Activated naive CD4-positive, alpha-beta T cell treated with anti-CD3 and anti-CD28 coated beads for 36 hours (primary cell): ENCODE measurements around the gene RIMBP2. TPM values are rescaled to one million over a fixed set of nuclear protein-coding genes. Genes with fewer than 3 reads are reported as not detected.

Experiments
- CTCF ChIA-PET: fragments of 350-600 bp; sonication (Branson Sonifier 250); formaldehyde crosslinking; loops from one replicate; lab custom pipeline; 2021; ENCODE audit warnings: antibody characterized with exemption; lab: Charles Lee
- DNase-seq: peaks from one replicate; pipeline ENCODE4 v3.0.0-alpha.2; 2020
- H3K27ac Mint-ChIP-seq: one replicate; pipeline ENCODE4 v1.8.0; 2021; ENCODE audit warnings: mild to moderate bottlenecking, mixed read lengths
- H3K27me3 Mint-ChIP-seq: one replicate; pipeline ENCODE4 v1.8.0; 2021; ENCODE audit warnings: low read depth, mixed read lengths
- H3K36me3 Mint-ChIP-seq: one replicate; pipeline ENCODE4 v1.8.0; 2021; ENCODE audit warnings: low read depth, mixed read lengths
- H3K4me1 Mint-ChIP-seq: one replicate; pipeline ENCODE4 v1.8.0; 2021; ENCODE audit warnings: low read depth, mixed read lengths
- H3K4me3 Mint-ChIP-seq: one replicate; pipeline ENCODE4 v1.8.0; 2021; ENCODE audit warnings: mild to moderate bottlenecking, moderate library complexity, mixed read lengths
- H3K9me3 Mint-ChIP-seq: one replicate; pipeline ENCODE4 v1.8.0; 2021; ENCODE audit warnings: mixed read lengths
- intact Hi-C: fragments of 100-400 bp; cut with micrococcal nuclease; formaldehyde crosslinking; loops from one replicate; pipeline ENCODE4 v1.15.1; 2023
- total RNA-seq, 2 experiments: library from RNA; stranded (reverse); gene quantifications; one replicate each; pipeline ENCODE4 v1.2.3, GENCODE V29; 2021

Gene RIMBP2
- total RNA-seq, 2 experiments from 2014 or later, result not detected

GRCh38 chr12:130497991-130498390 is 218.1 kb downstream of the RIMBP2 start:
- no peaks in the 10 kb centered on the region for H3K36me3 Mint-ChIP-seq
- no peak overlapping the region for H3K27ac Mint-ChIP-seq
- CTCF ChIA-PET, result no interaction called here
- intact Hi-C loops, result no loop called here
- H3K4me3 Mint-ChIP-seq, result no peak overlapping the region
- no peaks in the 10 kb centered on the region for H3K27me3 Mint-ChIP-seq
- DNase-seq, result no peak
- no peaks in the 10 kb centered on the region for H3K4me1 Mint-ChIP-seq
- H3K9me3 Mint-ChIP-seq, result peaks cover 2% of the 10 kb centered on the region

DNA sequence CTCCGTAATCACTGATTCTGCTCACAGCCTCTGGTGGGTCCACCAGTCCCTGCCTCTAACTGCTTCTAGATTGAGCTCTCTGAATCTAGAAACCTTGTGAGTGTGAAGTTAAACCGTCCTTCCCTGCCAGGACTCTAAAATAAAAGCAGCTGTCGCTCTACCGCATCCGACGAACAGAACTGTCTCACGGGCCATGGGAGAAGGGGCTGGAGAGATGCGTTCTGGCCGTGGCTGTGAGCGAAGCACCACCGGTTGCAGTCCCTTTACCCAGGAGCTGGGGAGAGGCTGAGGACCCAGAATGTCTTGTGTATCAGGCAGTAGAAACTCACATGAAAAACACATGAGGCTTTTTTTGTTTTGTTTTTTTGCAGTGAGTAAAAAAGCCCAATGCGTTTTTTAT is 218.8 kb downstream of the RIMBP2 start:
- H3K36me3 Mint-ChIP-seq, result no peaks in the 10 kb centered on the region
- no peaks in the 10 kb centered on the region for H3K27me3 Mint-ChIP-seq
- no peak overlapping the region for H3K27ac Mint-ChIP-seq
- intact Hi-C loops, result no loop called here
- H3K9me3 Mint-ChIP-seq, result peaks cover 2% of the 10 kb centered on the region
- CTCF ChIA-PET, result no interaction called here
- H3K4me3 Mint-ChIP-seq, result no peak overlapping the region
- no peaks in the 10 kb centered on the region for H3K4me1 Mint-ChIP-seq
- no peak for DNase-seq

DNA sequence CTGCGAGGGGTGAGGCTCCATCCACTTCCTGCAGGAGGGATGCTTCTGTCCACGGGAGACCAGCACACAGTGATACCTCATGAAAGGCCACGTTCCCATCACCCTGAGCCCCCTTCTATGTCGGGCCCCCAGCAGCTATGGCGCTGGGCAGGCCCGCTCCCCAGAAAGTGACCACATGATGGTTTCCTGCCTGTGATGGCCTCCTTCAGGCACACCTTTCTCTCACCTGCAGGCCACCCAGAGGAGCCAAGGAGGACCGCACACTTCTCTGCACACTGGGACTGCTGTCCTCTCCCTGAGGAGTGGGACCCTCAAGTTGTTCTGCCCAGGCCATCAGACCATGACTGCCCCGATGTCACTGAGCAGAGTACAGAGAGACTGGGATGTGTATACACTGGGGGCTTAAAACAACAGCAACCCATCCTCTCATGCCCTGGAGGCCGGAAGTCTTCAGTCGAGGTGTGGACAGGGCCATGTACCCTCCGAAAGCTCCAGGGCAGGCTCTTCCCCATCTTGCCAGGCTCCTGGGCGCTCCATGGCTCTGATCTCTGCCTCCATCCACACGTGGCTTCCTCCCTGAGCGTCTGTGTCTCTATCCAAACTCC is 219.5 kb downstream of the RIMBP2 start:
- no peak overlapping the region for H3K4me3 Mint-ChIP-seq
- H3K27ac Mint-ChIP-seq, result no peak overlapping the region
- intact Hi-C loops, result no loop called here
- H3K4me1 Mint-ChIP-seq, result no peaks in the 10 kb centered on the region
- peaks cover 2% of the 10 kb centered on the region for H3K9me3 Mint-ChIP-seq
- CTCF ChIA-PET, result no interaction called here
- no peaks in the 10 kb centered on the region for H3K27me3 Mint-ChIP-seq
- H3K36me3 Mint-ChIP-seq, result no peaks in the 10 kb centered on the region
- DNase-seq, result no peak

DNA sequence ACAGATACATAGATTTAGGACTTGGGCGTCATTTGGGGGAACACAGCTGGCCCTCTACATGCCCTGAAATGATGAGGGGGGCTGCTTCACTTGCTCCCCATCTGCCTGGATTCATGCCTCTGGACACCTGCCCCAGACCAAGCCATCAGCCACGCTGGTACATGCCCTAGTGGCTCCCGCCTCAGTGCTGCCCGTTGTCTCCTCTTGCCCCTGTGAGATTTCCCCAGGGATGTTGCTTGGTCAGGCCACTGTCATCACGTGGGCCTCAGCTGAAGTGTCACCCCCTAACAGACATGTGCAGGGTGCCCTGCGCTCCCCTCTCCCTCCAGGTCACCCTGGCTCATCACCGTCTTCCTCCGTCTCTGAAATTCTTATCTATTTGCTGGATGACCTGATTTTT is 220.9 kb downstream of the RIMBP2 start:
- Mint-ChIP-seq H3K4me3 (no peak overlapping the region), H3K27ac (no peak overlapping the region), H3K36me3 (no peaks in the 10 kb centered on the region), H3K4me1 (no peaks in the 10 kb centered on the region), H3K9me3 (peaks cover 2% of the 10 kb centered on the region), H3K27me3 (no peaks in the 10 kb centered on the region)
- intact Hi-C loops, result no loop called here
- CTCF ChIA-PET, result no interaction called here
- no peak for DNase-seq

DNA sequence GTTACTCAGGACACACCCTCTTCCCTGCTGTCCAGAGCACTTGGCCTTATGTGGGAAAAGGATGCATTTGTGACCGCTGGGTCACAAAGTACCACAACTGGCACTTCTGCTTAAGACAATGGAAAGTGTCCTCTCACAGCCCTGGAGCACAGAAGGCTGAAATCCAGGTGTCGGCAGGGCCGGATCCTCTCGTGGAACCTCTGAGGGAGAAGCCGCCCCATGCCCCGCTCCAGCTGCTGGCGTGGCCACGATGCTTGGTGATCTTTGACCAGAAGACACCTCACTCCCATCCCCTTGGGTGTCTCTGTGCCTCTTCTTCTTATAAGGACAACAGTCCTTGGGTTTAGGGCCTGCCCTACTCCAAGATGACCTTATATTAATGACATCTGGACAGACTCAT is 221.4 kb downstream of the RIMBP2 start:
- H3K36me3 Mint-ChIP-seq, result no peaks in the 10 kb centered on the region
- intact Hi-C loops, result no loop called here
- H3K27ac Mint-ChIP-seq, result no peak overlapping the region
- no peaks in the 10 kb centered on the region for H3K4me1 Mint-ChIP-seq
- peaks cover 2% of the 10 kb centered on the region for H3K9me3 Mint-ChIP-seq
- H3K4me3 Mint-ChIP-seq, result no peak overlapping the region
- CTCF ChIA-PET, result no interaction called here
- no peaks in the 10 kb centered on the region for H3K27me3 Mint-ChIP-seq
- no peak for DNase-seq

DNA sequence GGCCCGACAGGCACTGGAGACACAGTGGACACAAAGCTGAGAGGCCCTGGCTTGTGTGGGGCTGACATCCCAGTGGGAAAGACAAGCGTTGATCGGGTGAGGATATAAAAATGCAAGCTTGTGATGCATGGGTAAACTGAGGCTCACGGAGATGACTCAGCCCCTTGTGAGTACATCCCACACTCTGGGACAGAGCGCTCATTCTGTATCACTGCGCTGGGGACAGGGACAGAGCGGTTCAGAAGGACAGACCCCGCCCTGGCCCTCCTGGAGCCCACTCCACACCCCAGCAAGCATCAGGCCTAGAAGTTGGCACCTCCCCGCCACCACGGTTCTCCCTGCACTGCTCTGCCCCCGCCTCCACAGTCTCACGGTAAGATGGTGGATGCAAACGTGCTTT is 222.1 kb downstream of the RIMBP2 start:
- H3K27ac Mint-ChIP-seq, result no peak overlapping the region
- H3K27me3 Mint-ChIP-seq, result no peaks in the 10 kb centered on the region
- CTCF ChIA-PET, result no interaction called here
- DNase-seq, result no peak
- no peaks in the 10 kb centered on the region for H3K4me1 Mint-ChIP-seq
- intact Hi-C loops, result no loop called here
- peaks cover 5% of the 10 kb centered on the region for H3K9me3 Mint-ChIP-seq
- no peaks in the 10 kb centered on the region for H3K36me3 Mint-ChIP-seq
- no peak overlapping the region for H3K4me3 Mint-ChIP-seq

DNA sequence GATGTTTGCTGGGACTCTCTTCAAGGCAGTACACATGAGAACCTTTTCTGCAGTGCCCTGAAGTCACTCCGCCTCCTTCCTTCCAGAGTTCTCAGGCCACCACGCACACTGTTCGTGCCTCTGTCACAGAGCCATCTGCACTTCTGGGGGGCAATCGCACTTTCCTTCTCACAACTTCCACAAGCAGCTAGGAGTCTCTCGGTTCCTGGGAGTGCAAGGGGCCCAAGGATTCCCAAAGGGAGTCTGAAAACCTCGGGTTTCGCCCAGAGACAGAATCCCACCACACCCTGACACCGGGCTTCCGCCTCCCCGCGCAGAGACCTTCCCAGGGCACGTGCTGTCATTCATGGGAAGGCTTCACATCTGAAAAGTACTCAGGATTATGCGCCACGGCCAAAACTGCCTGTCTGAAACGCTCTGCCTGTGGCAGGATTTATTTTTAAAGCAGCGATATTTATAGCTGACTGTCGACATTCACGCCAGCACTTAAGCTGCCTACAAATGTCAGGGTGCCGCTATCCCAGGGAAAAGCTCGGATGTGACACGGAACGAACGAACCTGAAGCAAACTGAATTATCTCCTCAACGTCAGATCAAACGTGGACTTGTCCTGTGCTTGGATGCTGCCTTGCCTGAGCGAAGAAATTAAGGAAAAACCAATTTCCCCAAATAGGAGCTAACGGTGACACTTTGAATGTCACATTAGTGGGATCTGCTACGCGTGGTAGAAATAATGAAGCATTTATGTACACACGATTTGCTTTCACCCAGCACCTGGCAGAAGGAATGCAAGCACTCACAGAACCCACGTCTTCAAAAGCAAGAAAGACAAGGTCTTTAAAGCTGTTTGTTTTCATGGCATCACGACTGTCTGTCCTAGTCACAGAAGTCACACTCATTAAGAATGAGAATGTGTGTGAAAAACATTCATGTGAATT is 224.4 kb downstream of the RIMBP2 start:
- no peak overlapping the region for H3K4me3 Mint-ChIP-seq
- CTCF ChIA-PET, result no interaction called here
- no peak overlapping the region for H3K27ac Mint-ChIP-seq
- no peaks in the 10 kb centered on the region for H3K36me3 Mint-ChIP-seq
- intact Hi-C loops, result no loop called here
- H3K27me3 Mint-ChIP-seq, result peaks cover under 1% of the 10 kb centered on the region
- H3K4me1 Mint-ChIP-seq, result no peaks in the 10 kb centered on the region
- peaks cover 3% of the 10 kb centered on the region for H3K9me3 Mint-ChIP-seq
- no peak for DNase-seq

- Mint-ChIP-seq H3K36me3 (no peaks in the 10 kb centered on the region), H3K27ac (no peak overlapping the region), H3K27me3 (peaks cover 1% of the 10 kb centered on the region), H3K9me3 (peaks cover 3% of the 10 kb centered on the region), H3K4me1 (no peaks in the 10 kb centered on the region), H3K4me3 (no peak overlapping the region)
- CTCF ChIA-PET, result no interaction called here
- no peak for DNase-seq
- intact Hi-C loops, result no loop called here
Observed at GRCh38 chr12:130490674-130491073, 225.4 kb downstream of the RIMBP2 start.

DNA sequence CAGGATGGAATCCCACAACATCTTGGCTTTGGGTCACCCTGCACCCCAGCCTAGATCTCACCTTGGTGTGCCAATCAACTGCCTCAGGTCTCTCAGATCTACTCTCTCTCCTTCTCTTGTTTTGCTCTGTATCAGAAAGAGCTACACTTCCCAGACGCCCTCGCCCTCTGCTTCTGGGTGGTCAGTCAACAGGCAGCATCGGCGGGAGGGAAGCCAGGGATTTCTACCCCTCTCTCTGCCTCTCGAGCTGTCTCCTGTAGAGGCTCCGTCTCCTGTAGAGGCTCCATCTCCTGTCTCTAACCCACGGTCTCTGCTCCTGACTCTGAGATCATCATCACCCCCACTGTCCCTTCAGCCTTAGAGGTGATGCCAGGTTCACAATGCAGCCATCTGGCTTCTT is 226.8 kb downstream of the RIMBP2 start:
- intact Hi-C loops, result no loop called here
- Mint-ChIP-seq H3K27ac (no peak overlapping the region), H3K9me3 (peaks cover 3% of the 10 kb centered on the region), H3K27me3 (peaks cover 1% of the 10 kb centered on the region), H3K36me3 (no peaks in the 10 kb centered on the region), H3K4me3 (no peak overlapping the region), H3K4me1 (no peaks in the 10 kb centered on the region)
- no peak for DNase-seq
- CTCF ChIA-PET, result no interaction called here

DNA sequence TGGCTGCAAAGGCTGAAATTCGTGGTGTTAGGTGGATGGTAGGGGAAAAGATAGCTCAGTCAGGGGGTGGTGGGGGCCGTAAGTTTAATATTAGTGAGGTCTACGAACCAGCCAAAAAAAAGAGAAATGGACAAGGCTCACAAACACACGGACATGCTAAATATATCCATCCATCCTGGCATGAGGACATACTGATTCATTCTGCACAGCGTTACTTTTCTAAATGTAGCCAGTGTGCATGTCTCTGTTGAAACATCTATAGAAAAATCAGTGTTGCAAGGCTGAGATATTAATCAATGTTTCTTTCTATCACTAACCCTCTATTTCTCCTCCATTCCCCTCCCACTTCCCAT is 227.8 kb downstream of the RIMBP2 start:
- CTCF ChIA-PET, result no interaction called here
- Mint-ChIP-seq H3K36me3 (no peaks in the 10 kb centered on the region), H3K27ac (no peak overlapping the region), H3K9me3 (peaks cover 3% of the 10 kb centered on the region), H3K4me3 (no peak overlapping the region), H3K4me1 (no peaks in the 10 kb centered on the region), H3K27me3 (peaks cover 1% of the 10 kb centered on the region)
- DNase-seq, result no peak
- intact Hi-C loops, result no loop called here

- intact Hi-C loops, result no loop called here
- CTCF ChIA-PET, result no interaction called here
- Mint-ChIP-seq H3K36me3 (no peaks in the 10 kb centered on the region), H3K27ac (no peak overlapping the region), H3K4me3 (no peak overlapping the region), H3K27me3 (peaks cover 1% of the 10 kb centered on the region), H3K4me1 (no peaks in the 10 kb centered on the region), H3K9me3 (peaks cover 3% of the 10 kb centered on the region)
- no peak for DNase-seq
Observed at GRCh38 chr12:130487636-130488357, 228.3 kb downstream of the RIMBP2 start.

DNA sequence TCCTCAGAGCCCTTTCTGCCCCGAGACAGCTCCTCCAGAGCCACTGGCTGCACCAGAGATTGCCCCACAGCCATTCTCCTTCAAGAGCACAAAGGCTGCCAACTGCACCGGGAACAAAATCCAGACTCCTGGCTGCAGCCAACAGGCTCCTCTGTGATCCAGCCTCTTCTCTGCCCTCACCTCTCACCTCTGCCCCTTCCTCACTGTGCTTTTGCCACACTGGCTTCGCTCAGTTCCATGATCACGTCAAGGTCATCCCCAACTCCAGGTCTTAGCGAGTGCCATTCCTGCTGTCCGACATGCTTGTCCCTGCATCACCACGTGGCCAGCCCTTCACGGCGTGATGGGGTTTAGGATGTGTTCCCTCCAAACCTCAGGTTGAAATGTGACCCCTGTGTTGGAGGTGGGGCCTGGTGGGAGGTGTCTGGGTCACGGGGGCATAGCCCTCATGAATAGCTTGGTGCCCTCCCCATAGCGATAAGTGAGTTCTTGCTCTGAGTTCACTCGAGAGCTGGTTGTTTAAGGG is 229.1 kb downstream of the RIMBP2 start:
- Mint-ChIP-seq H3K9me3 (peaks cover 3% of the 10 kb centered on the region), H3K27ac (no peak overlapping the region), H3K4me3 (no peak overlapping the region), H3K27me3 (peaks cover 5% of the 10 kb centered on the region), H3K36me3 (no peaks in the 10 kb centered on the region), H3K4me1 (no peaks in the 10 kb centered on the region)
- intact Hi-C loops, result no loop called here
- DNase-seq, result no peak
- CTCF ChIA-PET, result no interaction called here
